SK-N-SH (cell line): Measurements from ENCODE around the gene PRPF6.

ENCODE experiments used
- CTCF ChIP-seq: fragments of 200-600 bp; sonication (generic); IDR thresholded peaks from 2 replicates; pipeline ENCODE4 v1.6.1; 2017; ENCODE audit warnings: antibody characterized with exemption, mild to moderate bottlenecking, moderate library complexity
- EP300 ChIP-seq, 2 experiments: IDR thresholded peaks; 2 replicates each; pipeline versions ENCODE4 v1.4.0 to v1.6.1; 2012; ENCODE audit warnings: borderline replicate concordance in 1 of 2, low read depth in 1 of 2, low read length in 1 of 2
- GABPA ChIP-seq: IDR thresholded peaks from 2 replicates; pipeline ENCODE4 v1.4.0; 2012; ENCODE audit warnings: low read depth, mild to moderate bottlenecking
- RAD21 ChIP-seq: IDR thresholded peaks from 2 replicates; pipeline ENCODE4 v1.6.1; 2012; ENCODE audit warnings: mild to moderate bottlenecking, low read length
- RCOR1 ChIP-seq: fragments of 150-350 bp; IDR thresholded peaks from 2 replicates; pipeline ENCODE4 v1.6.1; 2017; ENCODE audit warnings: antibody characterized with exemption, low read length
- REST ChIP-seq: IDR thresholded peaks from 2 replicates; pipeline ENCODE4 v1.6.1; 2012; ENCODE audit warnings: mild to moderate bottlenecking, low read depth, low read length, moderate library complexity
- TAF1 ChIP-seq: IDR thresholded peaks from 2 replicates; pipeline ENCODE4 v1.6.1; 2012; ENCODE audit warnings: low read depth, mild to moderate bottlenecking, low read length, moderate library complexity, borderline replicate concordance
- USF2 ChIP-seq: fragments of 150-350 bp; IDR thresholded peaks from 2 replicates; pipeline ENCODE4 v1.6.1; 2017; ENCODE audit warnings: antibody characterized with exemption, low read length, low read depth, borderline replicate concordance
- ZBTB33 ChIP-seq: IDR thresholded peaks from 2 replicates; pipeline ENCODE4 v1.4.0; 2012; ENCODE audit warnings: low read depth, borderline replicate concordance

- TF ChIP-seq CTCF, result no peak
- TF ChIP-seq TAF1, result no peak
- TF ChIP-seq RAD21, result no peak
- TF ChIP-seq REST, result no peak
- TF ChIP-seq EP300 (IDR thresholded peaks at IDR 0.05; ENCODE audit: borderline replicate concordance in 1 of 2, low read depth in 1 of 2, low read length in 1 of 2), result no peak
- no peak for TF ChIP-seq GABPA
- no peak for TF ChIP-seq USF2
- no peak for TF ChIP-seq RCOR1
- TF ChIP-seq ZBTB33, result no peak
Measured at GRCh38 chr20:64080813-64081623, 100.1 kb downstream of the PRPF6 start.
